Renal cortical epithelial cell (primary cell): Measurements from ENCODE around the gene TTF2. TPM values are rescaled to one million over a fixed set of nuclear protein-coding genes. Genes with fewer than 3 reads are reported as not detected.

Experiments
- DNase-seq: peaks from one replicate; pipeline ENCODE4 v3.0.0-alpha.2; 2011; ENCODE audit warnings: low read depth
- total RNA-seq: library from RNA; depleted of rRNA; stranded (reverse); fragments of >200 nt; gene quantifications from 2 replicates; pipeline ENCODE4 v1.2.3, GENCODE V29; 2014

The TTF2 gene
- 17.9 and 30.7 TPM in 2 replicates for total RNA-seq

DNA sequence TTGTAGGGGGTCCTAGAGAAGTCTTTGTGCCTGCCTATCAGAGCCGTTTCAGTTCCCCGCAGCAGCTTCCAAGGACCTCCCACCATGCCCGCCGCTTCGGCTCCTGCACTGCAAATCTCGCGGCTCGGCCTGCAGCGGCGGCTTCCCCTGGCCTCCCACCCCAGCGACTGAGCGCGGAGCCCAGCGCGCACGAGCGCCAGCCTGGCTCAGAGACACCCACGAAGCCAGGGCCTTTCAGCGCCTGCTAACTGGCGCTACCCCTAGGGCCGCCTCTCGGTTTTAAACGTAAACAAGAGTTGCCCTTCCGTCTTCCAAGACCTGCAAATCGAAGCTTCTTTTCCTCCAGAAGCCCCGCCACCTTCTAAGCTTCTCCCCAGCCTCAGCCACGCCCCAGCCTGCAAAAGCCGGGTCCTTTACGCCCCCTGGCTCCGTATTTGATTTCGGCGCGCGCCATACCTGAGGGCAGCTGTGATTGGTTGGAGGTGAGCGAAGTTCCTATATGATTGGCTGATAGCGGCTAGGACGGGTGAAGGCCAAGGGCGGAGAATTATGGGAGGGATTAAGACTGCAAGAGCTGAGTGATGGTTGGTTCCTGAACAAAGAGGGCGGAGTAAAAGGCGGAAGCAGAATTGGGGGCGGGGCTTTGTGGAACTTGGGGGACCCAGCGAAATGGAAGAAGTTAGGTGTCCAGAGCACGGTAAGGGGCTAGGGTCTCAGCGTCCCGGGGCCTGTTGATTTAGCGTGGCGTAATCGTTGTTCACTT is at the start of gene TTF2:
Gene TTF2, plus strand, starts transcription at position 649 of the 763 bp plus-strand sequence. Its CDS starts 21 bp downstream, at position 670.
- DNase-seq: peak; percentile 99

DNA sequence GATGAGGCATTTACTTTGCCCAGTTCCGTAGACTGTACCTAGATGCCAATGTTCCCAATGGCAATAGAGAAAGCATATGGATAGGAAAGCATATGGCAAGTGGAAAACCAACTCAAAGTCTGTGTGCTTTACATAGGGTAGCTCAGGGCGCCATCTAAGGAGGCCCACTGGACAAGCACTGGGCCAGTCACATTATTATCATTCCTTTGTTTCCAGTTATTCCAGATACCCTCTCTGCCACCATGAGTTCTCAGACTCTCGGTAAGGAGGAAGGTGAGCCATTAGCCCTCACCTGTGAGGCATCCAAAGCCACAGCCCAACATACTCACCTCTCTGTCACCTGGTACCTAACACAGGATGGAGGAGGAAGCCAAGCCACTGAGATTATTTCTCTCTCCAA is 48.8 kb upstream of the TTF2 start:
- DNase-seq: no peak

DNA sequence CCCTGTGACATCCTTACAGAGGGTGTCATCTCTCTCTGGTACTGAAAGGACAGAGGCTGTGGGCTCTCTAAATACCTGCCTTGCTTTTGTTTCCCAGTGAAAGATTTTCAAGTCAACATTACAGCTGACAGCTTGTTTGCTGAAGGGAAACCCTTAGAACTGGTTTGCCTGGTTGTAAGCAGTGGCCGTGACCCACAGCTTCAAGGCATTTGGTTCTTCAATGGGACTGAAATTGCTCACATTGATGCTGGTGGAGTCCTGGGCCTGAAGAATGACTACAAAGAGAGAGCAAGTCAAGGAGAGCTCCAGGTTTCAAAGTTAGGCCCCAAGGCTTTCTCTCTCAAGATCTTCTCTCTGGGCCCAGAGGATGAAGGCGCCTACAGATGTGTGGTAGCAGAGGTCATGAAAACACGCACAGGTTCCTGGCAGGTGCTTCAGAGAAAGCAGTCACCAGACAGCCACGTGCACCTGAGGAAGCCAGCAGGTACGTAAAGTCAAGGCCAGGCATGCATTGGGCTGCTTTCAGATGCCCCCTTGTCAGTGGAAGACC is 46.7 kb upstream of the TTF2 start:
- DNase-seq: peak; percentile 23

DNA sequence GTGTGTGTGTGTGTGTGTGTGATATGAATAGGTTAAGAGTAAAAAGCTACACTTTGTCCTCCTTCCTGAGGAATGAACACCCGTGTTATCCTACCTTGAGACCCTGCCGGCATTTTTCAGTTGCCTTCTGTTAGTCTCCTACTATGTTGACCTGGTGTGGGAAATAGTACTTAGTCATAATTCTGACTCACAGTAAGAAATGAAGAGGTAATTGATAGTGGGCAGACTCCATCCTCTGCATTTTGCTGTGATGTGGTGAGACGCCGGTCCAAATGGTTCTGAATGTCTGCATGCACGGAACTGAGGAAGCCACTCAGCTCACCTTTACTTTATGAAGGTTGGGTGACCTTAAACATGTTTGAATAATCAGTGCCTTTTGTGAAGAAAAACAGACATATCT is 45.9 kb upstream of the TTF2 start:
- DNase-seq: peak; percentile 40

DNA sequence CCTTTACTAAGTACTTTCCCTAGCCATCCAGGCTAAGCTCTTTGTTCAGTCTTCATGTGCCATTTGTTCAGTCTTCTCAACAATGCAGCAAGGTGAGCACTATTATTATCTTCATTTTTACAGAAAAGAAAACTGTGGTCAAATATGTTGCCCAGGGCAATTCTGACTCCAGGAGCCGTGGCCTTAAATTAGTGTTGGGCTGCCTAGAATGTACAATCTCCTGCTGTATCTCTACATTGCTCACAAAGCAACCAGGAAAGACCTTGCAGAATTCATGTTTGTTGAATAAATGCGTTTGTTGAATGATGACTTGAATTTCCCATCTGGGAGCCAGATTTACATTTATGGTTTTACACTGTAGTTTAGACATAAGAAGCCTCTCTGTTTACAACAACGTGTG is 44.4 kb upstream of the TTF2 start:
- DNase-seq: no peak

DNA sequence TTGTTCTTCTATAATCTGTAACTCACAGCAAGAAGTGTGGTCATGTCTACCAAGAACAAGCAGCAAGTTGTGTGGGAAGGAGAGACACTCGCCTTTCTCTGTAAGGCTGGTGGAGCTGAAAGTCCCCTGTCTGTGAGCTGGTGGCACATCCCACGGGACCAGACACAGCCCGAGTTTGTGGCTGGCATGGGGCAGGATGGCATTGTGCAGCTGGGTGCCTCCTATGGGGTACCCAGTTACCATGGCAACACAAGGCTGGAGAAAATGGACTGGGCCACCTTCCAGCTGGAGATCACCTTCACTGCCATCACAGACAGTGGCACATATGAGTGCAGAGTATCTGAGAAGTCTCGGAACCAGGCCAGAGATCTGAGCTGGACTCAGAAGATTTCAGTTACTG is 43.1 kb upstream of the TTF2 start:
- DNase-seq: no peak

DNA sequence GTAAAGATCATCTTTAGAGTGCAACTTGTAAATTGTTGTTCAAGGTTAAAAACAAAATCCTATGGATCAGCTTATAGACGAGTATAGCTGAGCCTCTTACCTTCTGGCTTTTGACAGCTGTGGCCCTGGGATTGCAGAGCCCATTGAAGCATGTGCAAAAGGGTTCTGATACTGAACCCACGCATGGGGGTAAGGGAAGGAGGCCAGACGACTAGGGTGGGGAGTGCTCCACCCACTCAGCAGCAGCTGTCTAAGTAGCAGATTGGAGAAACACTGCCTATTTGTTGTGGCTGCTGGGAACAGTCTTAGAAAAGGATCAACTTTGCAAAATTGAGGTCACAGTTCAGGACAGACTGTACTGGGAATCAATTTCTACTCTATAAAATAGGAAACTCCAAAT is 42.5 kb upstream of the TTF2 start:
- no peak for DNase-seq

DNA sequence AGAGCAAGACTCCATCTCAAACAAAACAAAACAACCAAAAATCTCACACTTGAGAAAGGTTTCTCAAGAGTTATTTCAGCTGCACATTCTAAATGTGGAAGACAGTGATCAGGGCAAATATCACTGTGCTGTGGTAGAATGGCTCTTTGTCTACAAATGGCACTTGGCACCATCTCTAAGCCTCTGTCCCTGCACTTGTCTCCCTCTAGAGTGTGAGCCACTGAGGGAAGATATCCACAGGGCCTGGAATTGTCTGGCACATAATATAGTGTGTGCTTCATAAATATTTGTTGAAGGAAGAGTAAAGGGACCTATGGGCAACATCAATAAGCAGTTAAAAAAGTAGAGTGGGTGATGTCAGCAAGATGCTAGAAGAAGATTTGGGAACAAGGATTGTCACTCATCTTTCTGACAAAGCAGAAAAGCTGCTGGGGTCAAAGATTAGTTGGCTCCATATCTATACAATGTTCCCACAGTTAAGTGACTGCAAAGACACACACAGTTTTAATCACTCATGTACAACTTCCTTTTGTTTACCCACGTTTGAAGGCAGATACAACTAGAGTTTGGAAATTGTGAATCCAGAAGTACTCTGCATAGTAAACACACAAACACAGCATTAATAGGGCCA is 39.5 kb upstream of the TTF2 start:
- DNase-seq: no peak

DNA sequence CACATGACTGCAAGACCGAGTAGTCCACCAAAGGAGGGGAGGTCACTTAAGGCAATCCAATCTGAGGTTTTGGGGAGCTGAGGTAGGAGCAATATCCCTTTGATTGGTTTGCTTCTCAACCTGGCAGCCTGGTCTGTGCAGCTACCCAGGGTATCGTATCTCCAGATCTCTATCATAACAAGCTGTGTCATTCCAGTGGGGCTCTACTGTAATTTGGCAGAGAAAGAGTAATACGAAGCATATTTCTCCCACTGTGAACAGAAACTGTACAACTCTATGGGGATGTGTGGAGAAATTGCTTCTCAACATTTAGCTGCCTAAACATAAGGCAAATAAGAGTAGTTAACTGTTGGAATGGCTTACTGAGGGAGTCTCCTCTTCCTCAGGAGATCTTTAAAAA is 38.0 kb upstream of the TTF2 start:
- DNase-seq: no peak

DNA sequence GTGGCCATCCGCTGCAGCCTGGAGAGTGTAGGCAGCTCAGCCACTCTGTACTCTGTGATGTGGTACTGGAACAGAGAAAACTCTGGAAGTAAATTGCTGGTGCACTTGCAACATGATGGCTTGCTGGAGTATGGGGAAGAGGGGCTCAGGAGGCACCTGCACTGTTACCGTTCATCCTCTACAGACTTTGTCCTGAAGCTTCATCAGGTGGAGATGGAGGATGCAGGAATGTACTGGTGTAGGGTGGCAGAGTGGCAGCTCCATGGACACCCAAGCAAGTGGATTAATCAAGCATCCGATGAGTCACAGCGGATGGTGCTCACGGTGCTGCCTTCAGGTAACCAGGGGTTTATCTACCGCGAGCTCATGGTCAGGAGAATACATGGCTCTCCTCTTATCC is 34.6 kb upstream of the TTF2 start:
- DNase-seq: no peak

DNA sequence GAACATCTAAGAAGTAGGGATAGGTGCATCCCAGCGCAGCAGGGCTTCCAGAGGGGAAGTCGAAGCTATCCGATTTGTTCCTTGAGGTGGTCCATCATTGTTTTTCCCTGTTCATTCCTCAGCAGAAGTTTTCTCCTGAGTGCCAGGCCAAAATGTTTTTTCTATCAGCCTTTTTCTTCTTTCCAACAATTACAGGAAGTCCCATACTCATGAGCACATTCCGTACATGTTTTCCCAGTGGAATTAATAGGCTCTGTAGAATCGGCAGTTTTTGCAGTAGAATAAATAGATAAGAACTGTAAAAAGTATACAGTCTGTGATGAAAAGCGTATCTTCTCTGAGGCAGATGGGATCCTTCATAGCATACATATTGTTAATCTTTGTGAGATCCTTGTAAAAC is 33.8 kb upstream of the TTF2 start:
- peak; percentile 25 for DNase-seq

DNA sequence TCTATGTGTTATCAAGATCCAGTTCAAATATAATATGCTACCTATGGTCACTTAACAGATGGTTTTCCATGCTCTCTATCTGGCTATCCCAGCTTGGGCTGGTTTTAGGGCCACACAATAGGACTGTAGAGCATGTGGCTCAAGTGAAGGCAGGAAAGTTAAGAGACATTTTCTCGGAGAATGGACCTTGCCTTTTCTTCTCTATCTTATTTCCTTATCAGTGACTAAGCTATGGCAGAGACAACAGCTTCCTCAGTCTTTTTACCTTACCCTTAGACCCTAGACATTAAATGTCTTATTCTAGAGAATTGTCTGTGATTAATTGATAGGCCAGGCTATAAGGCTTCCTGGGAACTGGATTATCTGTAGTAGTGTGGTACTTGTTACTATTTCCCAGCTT is 30.4 kb upstream of the TTF2 start:
- DNase-seq: no peak

DNA sequence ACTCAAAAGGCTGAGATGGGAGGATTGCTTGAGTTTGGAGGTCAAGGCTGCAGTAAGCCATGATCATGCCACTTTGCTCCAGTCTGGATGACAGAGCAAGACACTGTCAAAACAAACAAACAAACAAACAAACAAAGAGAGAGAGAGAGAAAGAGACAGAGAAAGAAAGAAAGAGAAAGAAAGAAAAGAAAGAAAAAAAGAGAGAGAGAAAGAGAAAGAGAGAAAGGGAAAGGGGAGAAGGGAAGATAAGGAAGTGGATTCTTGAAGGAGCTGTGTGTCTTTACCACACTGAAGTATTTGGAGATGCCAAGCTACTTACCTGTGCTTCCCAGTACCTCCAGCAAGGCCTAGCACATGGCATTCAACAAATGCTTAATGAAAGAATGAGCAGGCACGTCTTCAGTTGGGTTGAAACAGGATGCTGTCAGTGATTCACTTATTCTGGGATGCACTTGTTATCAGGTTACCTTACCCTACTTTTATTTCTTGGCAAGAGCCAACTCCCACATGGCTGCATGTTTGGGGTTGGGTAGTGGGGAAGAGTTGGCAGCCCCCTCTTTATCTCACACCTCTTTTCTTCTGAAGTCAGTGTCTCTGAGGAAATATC is 29.8 kb upstream of the TTF2 start:
- no peak for DNase-seq

DNA sequence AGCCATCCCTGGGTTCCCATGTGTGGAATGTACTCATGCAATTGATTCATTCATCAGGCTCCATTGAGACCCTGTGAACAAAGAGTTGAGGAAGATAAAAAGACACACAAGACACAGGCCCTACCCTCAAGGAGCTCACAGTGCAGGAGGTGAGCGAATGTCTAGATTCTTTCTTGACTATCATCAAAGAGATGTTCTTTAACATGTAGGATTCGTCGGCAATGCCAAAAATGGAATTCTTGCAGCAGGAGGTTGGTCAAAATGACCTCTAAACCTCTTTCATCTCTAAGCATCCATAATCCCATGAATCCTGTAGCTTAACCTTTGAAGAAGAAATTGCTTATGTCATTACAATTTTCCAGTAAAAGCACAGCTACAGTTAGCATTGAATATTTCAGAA is 27.9 kb upstream of the TTF2 start:
- DNase-seq: no peak

DNA sequence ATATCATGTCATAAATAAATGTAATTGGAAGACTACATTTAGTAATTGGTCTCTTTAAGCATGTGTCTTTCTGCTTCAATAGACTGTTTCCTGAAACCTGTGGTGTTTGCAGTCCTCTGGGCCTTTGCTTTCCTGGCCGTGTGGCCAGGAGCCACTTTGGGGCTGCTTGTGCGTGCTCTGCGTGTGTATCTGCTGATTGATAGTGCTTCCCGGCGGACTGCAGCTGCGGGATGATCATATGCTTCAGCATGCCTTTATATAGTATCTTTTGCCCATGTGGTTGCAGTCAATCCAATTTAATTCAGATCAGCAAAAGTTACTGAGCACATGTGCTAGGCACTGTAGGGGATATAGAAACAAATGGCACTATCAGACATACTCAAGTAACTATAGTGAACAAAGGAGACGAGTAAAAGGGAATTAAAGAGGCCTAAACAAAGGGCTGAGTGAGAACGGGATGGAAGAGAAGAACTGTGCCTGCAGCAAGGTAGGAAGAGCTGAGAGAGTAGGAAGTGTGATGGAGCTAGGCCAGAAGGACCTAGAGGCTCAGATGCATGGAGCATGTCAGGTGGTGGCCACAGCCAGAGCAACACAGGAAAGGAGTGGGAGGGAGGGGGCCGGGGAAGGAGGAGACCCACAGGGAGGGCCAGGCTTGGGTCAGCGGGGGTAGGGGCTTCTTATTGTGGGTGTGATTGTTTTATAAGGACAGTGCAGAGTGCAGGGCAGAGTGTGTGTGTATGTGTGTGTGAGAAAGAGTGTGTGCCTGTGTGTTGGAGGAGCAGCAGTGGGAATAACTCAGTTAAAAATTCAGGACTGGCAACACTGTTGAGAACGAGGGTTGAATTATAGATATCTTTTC is 27.2 kb upstream of the TTF2 start:
- no peak for DNase-seq

DNA sequence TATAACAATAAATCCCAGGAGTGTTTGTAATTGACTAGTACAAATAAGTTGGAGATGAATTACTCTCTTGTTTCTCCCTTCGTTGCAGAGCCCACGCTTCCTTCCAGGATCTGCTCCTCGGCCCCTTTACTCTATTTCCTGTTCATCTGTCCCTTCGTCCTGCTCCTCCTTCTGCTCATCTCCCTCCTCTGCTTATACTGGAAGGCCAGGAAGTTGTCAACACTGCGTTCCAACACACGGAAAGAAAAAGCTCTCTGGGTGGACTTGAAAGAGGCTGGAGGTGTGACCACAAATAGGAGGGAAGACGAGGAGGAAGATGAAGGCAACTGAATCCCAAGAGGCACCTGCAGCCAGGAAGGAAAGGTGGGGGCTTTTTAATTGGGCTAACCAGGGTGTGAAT is 26.4 kb upstream of the TTF2 start:
- no peak for DNase-seq

DNA sequence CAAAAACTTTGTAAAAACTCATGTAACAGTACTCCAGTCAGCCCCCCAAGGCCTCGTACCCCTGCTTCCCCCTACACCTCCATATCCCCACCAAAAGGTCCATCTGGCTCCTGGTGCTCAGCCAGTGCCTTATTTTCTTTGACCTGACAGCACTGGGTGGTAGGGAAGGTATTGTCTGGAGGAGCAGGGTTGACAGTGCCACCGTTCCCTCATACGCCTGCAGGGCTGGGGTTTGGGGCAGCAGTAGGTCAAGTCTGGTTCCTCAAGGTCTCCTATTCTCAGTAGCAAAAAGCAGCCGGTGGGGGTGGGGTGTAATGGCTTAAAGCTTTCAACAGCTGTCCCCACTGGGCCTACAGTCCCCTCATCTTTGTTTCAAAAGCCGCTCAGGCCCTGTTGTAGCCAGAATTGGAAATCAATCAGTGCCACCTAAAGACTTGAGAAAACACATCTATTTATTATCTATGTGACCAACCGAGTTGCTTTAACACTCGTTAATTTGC is 25.3 kb upstream of the TTF2 start:
- DNase-seq: no peak

DNA sequence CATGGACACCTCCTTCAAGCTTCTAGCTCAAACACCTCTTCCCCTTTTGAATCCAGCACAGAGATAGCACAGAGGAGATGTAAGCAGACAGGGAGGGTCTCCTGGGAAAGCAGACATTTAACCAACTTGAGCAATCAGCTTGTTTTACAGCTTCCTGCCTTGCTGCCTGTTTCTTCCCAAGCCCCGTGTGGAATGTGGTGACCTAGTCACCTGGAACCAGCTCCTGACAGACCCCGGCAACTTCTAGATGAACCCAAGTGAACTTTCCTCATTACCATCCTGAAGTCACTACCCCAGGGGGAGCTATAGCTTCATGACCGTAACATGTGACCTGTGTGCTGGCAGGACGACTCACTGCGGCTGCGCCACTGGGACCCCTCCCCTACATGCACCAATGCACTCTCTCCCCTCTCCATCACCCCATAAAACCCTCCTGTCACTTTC is 24.1 kb upstream of the TTF2 start:
- DNase-seq: peak; percentile 81

DNA sequence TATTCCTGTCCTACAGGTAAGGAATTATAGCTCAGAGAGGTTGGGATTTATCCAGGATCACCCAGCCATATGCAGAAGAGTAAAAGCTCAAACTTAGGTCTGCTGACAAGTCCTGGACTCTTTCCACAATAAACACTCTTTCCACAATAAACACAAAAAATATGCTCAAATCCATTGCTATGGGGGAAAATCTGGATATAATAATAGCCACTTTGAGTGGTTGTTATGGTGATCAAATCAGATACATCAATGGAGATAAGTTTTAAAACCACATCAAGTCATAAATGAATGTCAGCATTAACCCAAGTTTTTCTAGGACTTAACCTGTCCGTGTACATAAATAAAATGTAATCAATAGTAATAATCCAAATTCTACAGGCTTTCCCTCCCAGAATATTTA is 22.3 kb upstream of the TTF2 start:
- DNase-seq: no peak

DNA sequence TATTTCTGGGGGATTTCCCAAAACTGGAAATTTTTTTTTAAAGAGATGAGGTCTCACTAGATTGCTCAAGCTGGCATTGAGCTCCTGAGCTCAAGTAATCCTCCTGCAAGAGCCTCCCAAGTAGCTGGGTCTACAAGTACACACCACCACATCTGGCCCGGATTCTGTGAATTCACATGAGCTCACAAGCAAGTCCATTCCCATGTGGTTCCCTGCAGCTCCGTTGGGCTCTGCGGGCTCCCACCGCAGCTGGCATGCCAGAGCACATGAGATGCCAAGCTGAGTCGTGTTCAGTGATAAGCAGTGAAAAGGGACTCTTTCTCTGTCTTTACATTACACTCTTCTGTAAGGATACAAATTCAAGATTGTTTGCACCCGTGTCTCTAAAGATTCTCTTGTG is 21.9 kb upstream of the TTF2 start:
- no peak for DNase-seq

DNA sequence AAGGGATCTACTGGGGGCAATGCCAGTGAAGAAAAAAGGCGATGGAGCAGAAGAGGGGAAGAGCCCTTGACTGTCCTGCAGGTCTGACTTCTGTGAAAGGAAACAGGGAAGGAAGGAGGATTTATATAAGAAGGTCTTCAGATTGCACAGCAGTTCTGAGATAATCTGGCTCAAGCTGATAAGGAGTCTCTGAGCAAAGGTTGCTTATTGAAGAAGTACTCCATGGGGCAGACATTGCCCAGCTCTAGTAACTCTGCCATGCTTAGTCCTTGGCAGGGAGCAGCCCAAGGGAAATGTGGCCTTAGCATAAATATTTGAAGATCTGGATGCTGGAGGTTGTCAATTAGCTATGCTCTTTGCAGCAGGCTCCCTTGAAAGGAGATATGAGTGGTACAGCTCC is 15.9 kb upstream of the TTF2 start:
- no peak for DNase-seq

DNA sequence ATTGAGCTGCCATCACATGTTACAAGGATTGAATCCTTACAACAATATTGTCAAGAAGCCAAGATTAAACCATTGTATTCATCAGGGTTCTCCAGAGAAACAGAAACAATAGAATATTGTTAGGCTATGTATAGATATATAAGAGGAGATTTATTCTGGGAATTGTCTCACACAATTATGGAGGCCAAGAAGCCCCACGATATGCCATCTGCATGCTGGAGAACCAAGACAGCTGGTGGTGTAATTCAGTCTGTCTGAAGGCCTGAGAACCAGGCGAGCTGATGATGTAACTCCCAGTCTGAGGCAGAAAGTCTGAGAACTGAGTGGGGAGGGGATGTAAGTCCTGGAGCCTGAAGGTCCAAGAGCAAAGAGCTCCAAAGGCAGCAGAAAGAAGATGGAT is 14.5 kb upstream of the TTF2 start:
- DNase-seq: no peak
